ES-I3 (cell line): ENCODE measurements around the gene TNS1.

ENCODE experiments used
- H3K36me3 ChIP-seq: 2 replicates; pipeline ENCODE4 v1.6.1; 2013; ENCODE audit warnings: mild to moderate bottlenecking, low read length, control low read depth, moderate library complexity; ENCODE audit not compliant: insufficient read depth
- H3K4me1 ChIP-seq: 2 replicates; pipeline ENCODE4 v1.6.1; 2013; ENCODE audit warnings: mild to moderate bottlenecking, control low read depth, low read length; ENCODE audit not compliant: insufficient read depth
- H3K9ac ChIP-seq: 2 replicates; pipeline ENCODE4 v1.6.1; 2013; ENCODE audit warnings: low read depth, mild to moderate bottlenecking, low read length, moderate library complexity
- H3K9me3 ChIP-seq: 2 replicates; pipeline ENCODE4 v1.6.1; 2013; ENCODE audit warnings: mild to moderate bottlenecking, low read length, moderate library complexity; ENCODE audit not compliant: control insufficient read depth, insufficient read depth

Gene TNS1

GRCh38 chr2:217931846-217932560 lies 70.8 kb downstream of the TNS1 start:
- H3K4me1 ChIP-seq, result peaks cover 41% of the 10 kb centered on the region
- H3K9me3 ChIP-seq, result no peaks in the 10 kb centered on the region
- no peaks in the 10 kb centered on the region; the same call in 1 of the 2 replicates for H3K36me3 ChIP-seq
- no peak overlapping the region for H3K9ac ChIP-seq

GRCh38 chr2:217930761-217931563 lies 71.8 kb downstream of the TNS1 start:
- Histone ChIP-seq H3K9me3 (no peaks in the 10 kb centered on the region), H3K9ac (no peak overlapping the region), H3K4me1 (peaks cover 31% of the 10 kb centered on the region), H3K36me3 (no peaks in the 10 kb centered on the region; the same call in 1 of the 2 replicates)

- Histone ChIP-seq H3K36me3 (no peaks in the 10 kb centered on the region; the same call in 1 of the 2 replicates), H3K9me3 (no peaks in the 10 kb centered on the region), H3K9ac (no peak overlapping the region), H3K4me1 (peaks cover 21% of the 10 kb centered on the region)
Measured at GRCh38 chr2:217929757-217930707, 72.8 kb downstream of the TNS1 start.

- Histone ChIP-seq H3K4me1 (peaks cover 14% of the 10 kb centered on the region; the same call in 1 of the 2 replicates), H3K9ac (no peak overlapping the region), H3K36me3 (no peaks in the 10 kb centered on the region; the same call in 1 of the 2 replicates), H3K9me3 (no peaks in the 10 kb centered on the region)
Measured at GRCh38 chr2:217929272-217929671, 73.5 kb downstream of the TNS1 start.

- Histone ChIP-seq H3K36me3 (no peaks in the 10 kb centered on the region; the same call in 1 of the 2 replicates), H3K9me3 (no peaks in the 10 kb centered on the region), H3K4me1 (peaks cover 9% of the 10 kb centered on the region; the same call in 1 of the 2 replicates), H3K9ac (no peak overlapping the region)
Measured at GRCh38 chr2:217928324-217929181, 74.2 kb downstream of the TNS1 start.

- H3K36me3 ChIP-seq, result no peaks in the 10 kb centered on the region; the same call in 1 of the 2 replicates
- H3K4me1 ChIP-seq, result peaks cover 9% of the 10 kb centered on the region; the same call in 1 of the 2 replicates
- no peak overlapping the region for H3K9ac ChIP-seq
- H3K9me3 ChIP-seq, result no peaks in the 10 kb centered on the region
Measured at GRCh38 chr2:217927601-217928323, 75.0 kb downstream of the TNS1 start.

- H3K9ac ChIP-seq, result no peak overlapping the region
- no peaks in the 10 kb centered on the region for H3K9me3 ChIP-seq
- no peaks in the 10 kb centered on the region; the same call in 1 of the 2 replicates for H3K36me3 ChIP-seq
- peaks cover 18% of the 10 kb centered on the region for H3K4me1 ChIP-seq
Measured at GRCh38 chr2:217926801-217927200, 76.0 kb downstream of the TNS1 start.

- H3K9ac ChIP-seq, result no peak overlapping the region
- H3K36me3 ChIP-seq, result no peaks in the 10 kb centered on the region; the same call in 1 of the 2 replicates
- no peaks in the 10 kb centered on the region for H3K9me3 ChIP-seq
- H3K4me1 ChIP-seq, result peaks cover 41% of the 10 kb centered on the region
Measured at GRCh38 chr2:217924346-217924901, 78.4 kb downstream of the TNS1 start.

GRCh38 chr2:217923007-217923686 lies 79.6 kb downstream of the TNS1 start:
- H3K36me3 ChIP-seq, result no peaks in the 10 kb centered on the region
- H3K9me3 ChIP-seq, result no peaks in the 10 kb centered on the region
- no peak overlapping the region for H3K9ac ChIP-seq
- H3K4me1 ChIP-seq, result peaks cover 47% of the 10 kb centered on the region

GRCh38 chr2:217922101-217923006 lies 80.4 kb downstream of the TNS1 start:
- H3K4me1 ChIP-seq, result peaks cover 48% of the 10 kb centered on the region
- no peaks in the 10 kb centered on the region for H3K36me3 ChIP-seq
- H3K9ac ChIP-seq, result no peak overlapping the region
- no peaks in the 10 kb centered on the region for H3K9me3 ChIP-seq

- no peaks in the 10 kb centered on the region for H3K36me3 ChIP-seq
- peaks cover 48% of the 10 kb centered on the region for H3K4me1 ChIP-seq
- no peaks in the 10 kb centered on the region for H3K9me3 ChIP-seq
- H3K9ac ChIP-seq, result peak overlapping the region; percentile 12; the same call in 1 of the 2 replicates
Measured at GRCh38 chr2:217920879-217921603, 81.8 kb downstream of the TNS1 start.
